Stomach (tissue), 9 donors: ENCODE measurements around the gene RANBP3. TPM values are rescaled to one million over a fixed set of nuclear protein-coding genes. Genes with fewer than 3 reads are reported as not detected.

Source experiments
- DNase-seq, 2 donors: peaks; one replicate each; pipeline versions ENCODE4 v3.0.0 to v3.0.0-alpha.2; 2013 to 2019
- H3K27ac ChIP-seq, 5 donors: fragments of 200-600 bp in 4 of 5; sonication (generic) in 4 of 5; one replicate each; pipeline ENCODE4 v1.5.1; 2013 to 2019; ENCODE audit warnings: mild to moderate bottlenecking in 1 of 5, moderate library complexity in 1 of 5
- H3K27me3 ChIP-seq, 3 donors: fragments of 200-600 bp; sonication (generic); one replicate each; pipeline ENCODE4 v1.5.1; 2017 to 2019; ENCODE audit warnings: mixed run types in 1 of 3
- H3K36me3 ChIP-seq, 4 donors: fragments of 200-600 bp; sonication (generic); 1 replicate in 3 of 4; 2 replicates in 1 of 4; pipeline ENCODE4 v1.5.1; 2016 to 2019
- H3K4me1 ChIP-seq, 4 donors: fragments of 200-600 bp; sonication (generic); one replicate each; pipeline ENCODE4 v1.5.1; 2016 to 2019
- H3K4me3 ChIP-seq, 4 donors: fragments of 200-600 bp; sonication (generic) in 3 of 4; one replicate each; pipeline ENCODE4 v1.5.1; 2016 to 2019; ENCODE audit warnings: mild to moderate bottlenecking in 1 of 4
- H3K9me3 ChIP-seq, 4 donors: fragments of 200-600 bp; sonication (generic); one replicate each; pipeline ENCODE4 v1.5.1; 2016 to 2019
- EP300 ChIP-seq: sonication (generic); formaldehyde crosslinking; IDR thresholded peaks from one replicate; pipeline ENCODE4 v1.6.1; 2017; ENCODE audit warnings: antibody characterized with exemption
- POLR2A ChIP-seq, 4 donors: fragments of 450-650 bp; IDR thresholded peaks; one replicate each; pipeline ENCODE4 v1.6.1; 2016; ENCODE audit warnings: antibody characterized with exemption in 4 of 4, control low read depth in 2 of 4, mild to moderate bottlenecking in 1 of 4, moderate library complexity in 1 of 4
- POLR2AphosphoS5 ChIP-seq, 3 donors: sonication (generic); formaldehyde crosslinking; IDR thresholded peaks; one replicate each; pipeline ENCODE4 v1.6.1; 2016; ENCODE audit warnings: antibody characterized with exemption in 3 of 3
- WGBS, 5 donors: extraction: QIAGEN DNeasy Blood & Tissue Kit in 3 of 5; methylation state at CpG; one replicate each; pipeline versions ENCODE4 v1.1.5 to v1.1.7; 2013 to 2018; 5-methylcytosine and 5-hydroxymethylcytosine counted together
- intact Hi-C: fragments of 100-400 bp; cut with DNase I; formaldehyde crosslinking; loops from one replicate; pipeline ENCODE4 v1.15.1; 2023; ENCODE audit warnings: low total_unique reads
- polyA plus RNA-seq, 3 donors: library from polyadenylated mRNA; stranded (reverse); fragments of 200-250 nt; gene quantifications; one replicate each; pipeline ENCODE4 v1.2.3, GENCODE V29; 2013
- total RNA-seq, 5 donors: library from RNA; depleted of rRNA; stranded (reverse); fragments of >200 nt; gene quantifications; one replicate each; pipeline versions ENCODE4 v1.1.0 to v1.2.3, GENCODE V29; 2014 to 2016
- TF ChIP-seq, protein P1 (sequence below), 7 experiments: fragments of 450-650 bp in 4 of 7; fragments of 200-600 bp in 3 of 7; sonication (generic) in 3 of 7; IDR thresholded peaks; one replicate each; pipeline ENCODE4 v1.5.1; 2016 to 2019; ENCODE audit warnings: antibody characterized with exemption in 7 of 7, control low read depth in 2 of 7, mild to moderate bottlenecking in 1 of 7
- donor health status: healthy with polysubstance abuse.
- donor health status: Bipolar disorder and iron deficiency.
- donor health status: healthy.

The RANBP3 gene
- total and polyA plus RNA-seq, 8 donors: 27.7 to 235 (median 39.2) TPM

DNA sequence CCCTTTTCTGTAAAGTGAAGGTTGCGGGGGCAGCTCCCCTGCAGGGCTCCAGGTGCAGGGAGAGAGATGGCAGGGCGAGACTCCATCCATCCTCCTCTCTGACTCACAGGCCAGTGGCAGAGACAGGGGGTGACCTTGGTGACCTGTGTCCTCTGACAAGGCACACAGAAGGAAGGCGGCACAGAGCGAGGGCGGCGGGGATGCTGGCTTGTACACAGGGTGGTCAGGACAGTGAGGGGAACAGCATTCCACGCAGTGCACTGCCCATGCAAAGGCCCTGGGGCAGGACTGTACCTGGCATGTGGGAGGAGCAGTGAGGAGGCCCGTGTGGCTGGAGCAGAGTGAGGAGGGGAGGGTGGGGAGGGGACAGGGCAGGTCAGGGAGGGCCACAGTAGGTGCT is 82.0 kb downstream of the RANBP3 start:
- Histone ChIP-seq H3K4me3 (no peak overlapping the region), H3K27me3 (peaks cover 0 to 16% (median 14%) of the 10 kb centered on the region in 3 donors), H3K36me3 (peaks cover 22 to 48% (median 40%) of the 10 kb centered on the region in 4 donors), H3K27ac (peak overlapping the region in 2 of 5 donors; percentile 25 to 77), H3K9me3 (no peaks in the 10 kb centered on the region), H3K4me1 (peaks cover 16 to 64% (median 35%) of the 10 kb centered on the region in 4 donors)
- no peak for TF ChIP-seq POLR2A (IDR thresholded peaks at IDR 0.05)
- TF ChIP-seq, protein P1, sequence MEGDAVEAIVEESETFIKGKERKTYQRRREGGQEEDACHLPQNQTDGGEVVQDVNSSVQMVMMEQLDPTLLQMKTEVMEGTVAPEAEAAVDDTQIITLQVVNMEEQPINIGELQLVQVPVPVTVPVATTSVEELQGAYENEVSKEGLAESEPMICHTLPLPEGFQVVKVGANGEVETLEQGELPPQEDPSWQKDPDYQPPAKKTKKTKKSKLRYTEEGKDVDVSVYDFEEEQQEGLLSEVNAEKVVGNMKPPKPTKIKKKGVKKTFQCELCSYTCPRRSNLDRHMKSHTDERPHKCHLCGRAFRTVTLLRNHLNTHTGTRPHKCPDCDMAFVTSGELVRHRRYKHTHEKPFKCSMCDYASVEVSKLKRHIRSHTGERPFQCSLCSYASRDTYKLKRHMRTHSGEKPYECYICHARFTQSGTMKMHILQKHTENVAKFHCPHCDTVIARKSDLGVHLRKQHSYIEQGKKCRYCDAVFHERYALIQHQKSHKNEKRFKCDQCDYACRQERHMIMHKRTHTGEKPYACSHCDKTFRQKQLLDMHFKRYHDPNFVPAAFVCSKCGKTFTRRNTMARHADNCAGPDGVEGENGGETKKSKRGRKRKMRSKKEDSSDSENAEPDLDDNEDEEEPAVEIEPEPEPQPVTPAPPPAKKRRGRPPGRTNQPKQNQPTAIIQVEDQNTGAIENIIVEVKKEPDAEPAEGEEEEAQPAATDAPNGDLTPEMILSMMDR (IDR thresholded peaks at IDR 0.05): no peak
- TF ChIP-seq EP300: no peak
- TF ChIP-seq POLR2AphosphoS5 (IDR thresholded peaks at IDR 0.05): no peak
- DNase-seq: peak in 1 of 2 donors; percentile 7
- 84 to 93% (median 89%) methylated on average over 8 of the region's 8 CpGs for WGBS, 5 donors
- intact Hi-C loops: loop anchor here (10.0 kb wide), 1 partner anchor 91 kb away; the partner anchor contains the start of gene NRTN

DNA sequence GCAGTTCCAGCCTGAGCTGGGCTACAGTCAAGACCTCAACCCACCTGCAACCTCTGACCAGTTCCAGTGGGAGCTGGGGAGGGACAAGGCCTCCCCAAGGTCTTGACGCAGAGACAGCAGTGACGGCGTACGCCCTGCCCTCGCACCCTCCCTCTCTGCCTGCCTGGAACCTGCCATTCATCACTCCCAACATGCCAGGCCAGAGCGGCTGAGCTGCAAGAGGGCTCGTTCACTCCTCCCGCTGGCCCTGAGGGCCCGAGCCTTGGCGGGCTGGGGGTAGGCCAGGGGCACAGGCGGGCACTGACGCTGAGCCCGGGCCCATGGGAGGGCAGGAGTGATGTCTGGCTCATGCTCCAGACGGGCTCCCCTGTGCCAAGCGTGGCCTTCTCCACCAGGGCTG is 82.5 kb downstream of the RANBP3 start:
- peaks cover 22 to 44% (median 36%) of the 10 kb centered on the region in 4 donors for H3K36me3 ChIP-seq
- peak in 1 of 2 donors; percentile 7 for DNase-seq
- H3K9me3 ChIP-seq: no peaks in the 10 kb centered on the region
- peaks cover 0 to 21% (median 14%) of the 10 kb centered on the region in 3 donors for H3K27me3 ChIP-seq
- H3K4me1 ChIP-seq: peaks cover 16 to 62% (median 32%) of the 10 kb centered on the region in 4 donors
- no peak overlapping the region for H3K4me3 ChIP-seq
- TF ChIP-seq, protein P1 (IDR thresholded peaks at IDR 0.05): no peak
- TF ChIP-seq POLR2AphosphoS5 (IDR thresholded peaks at IDR 0.05) (no peak), POLR2A (IDR thresholded peaks at IDR 0.05) (no peak), EP300 (peak; percentile 32)
- intact Hi-C loops: loop anchor here (10.0 kb wide), 1 partner anchor 91 kb away; the partner anchor contains the start of gene NRTN
- peak overlapping the region in 2 of 5 donors; percentile 52 to 77 for H3K27ac ChIP-seq
- whole genome bisulfite sequencing, 5 donors: 79 to 83% (median 82%) methylated on average over 10 to 15 of the region's 15 CpGs

DNA sequence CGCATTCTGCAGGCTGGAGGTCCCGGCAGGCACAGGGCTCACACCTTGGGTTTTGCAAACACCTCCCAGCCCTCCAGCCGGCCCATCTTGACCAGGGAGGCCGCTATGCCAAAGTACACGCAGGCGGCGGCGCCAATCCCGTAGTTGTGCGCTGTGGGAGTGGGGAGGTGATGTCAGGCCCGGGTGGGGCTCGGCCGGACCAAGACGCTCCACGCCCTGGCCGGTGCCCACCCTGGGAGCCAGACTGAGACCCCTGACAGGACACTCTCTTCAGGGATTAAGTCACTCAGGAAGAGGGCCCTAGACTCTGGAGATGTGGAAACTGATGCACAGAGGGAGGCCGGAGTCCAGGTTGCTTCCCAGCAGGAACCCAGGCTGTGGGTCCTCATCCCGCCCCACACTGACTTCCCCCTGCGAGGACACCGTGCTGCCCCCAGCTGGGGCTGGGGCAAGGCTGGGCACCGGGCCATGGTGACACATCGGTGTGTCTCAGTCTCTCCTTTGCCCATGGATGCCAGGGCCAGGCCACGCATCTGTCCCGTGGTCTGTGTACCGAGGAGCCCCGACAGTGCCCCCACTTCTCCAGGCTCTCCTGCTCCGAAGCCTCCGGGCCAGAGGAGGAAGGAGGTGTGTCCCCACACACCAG is 83.1 kb downstream of the RANBP3 start:
- WGBS, 5 donors: 52 to 72% (median 66%) methylated on average over 10 to 28 of the region's 28 CpGs
- intact Hi-C loops: loop anchor here (10.0 kb wide), 1 partner anchor 90 kb away; the partner anchor contains the start of gene NRTN
- peaks cover 0 to 27% (median 14%) of the 10 kb centered on the region in 3 donors for H3K27me3 ChIP-seq
- H3K4me3 ChIP-seq: no peak overlapping the region
- peaks cover 16 to 64% (median 32%) of the 10 kb centered on the region in 4 donors for H3K4me1 ChIP-seq
- no peaks in the 10 kb centered on the region for H3K9me3 ChIP-seq
- H3K36me3 ChIP-seq: peaks cover 22 to 38% (median 31%) of the 10 kb centered on the region in 4 donors
- peak overlapping the region in 2 of 5 donors; percentile 52 to 77 for H3K27ac ChIP-seq
- no peak for DNase-seq
- no peak for TF ChIP-seq POLR2AphosphoS5 (IDR thresholded peaks at IDR 0.05)
- TF ChIP-seq, protein P1 (IDR thresholded peaks at IDR 0.05): no peak
- TF ChIP-seq EP300: no peak
- no peak for TF ChIP-seq POLR2A (IDR thresholded peaks at IDR 0.05)

DNA sequence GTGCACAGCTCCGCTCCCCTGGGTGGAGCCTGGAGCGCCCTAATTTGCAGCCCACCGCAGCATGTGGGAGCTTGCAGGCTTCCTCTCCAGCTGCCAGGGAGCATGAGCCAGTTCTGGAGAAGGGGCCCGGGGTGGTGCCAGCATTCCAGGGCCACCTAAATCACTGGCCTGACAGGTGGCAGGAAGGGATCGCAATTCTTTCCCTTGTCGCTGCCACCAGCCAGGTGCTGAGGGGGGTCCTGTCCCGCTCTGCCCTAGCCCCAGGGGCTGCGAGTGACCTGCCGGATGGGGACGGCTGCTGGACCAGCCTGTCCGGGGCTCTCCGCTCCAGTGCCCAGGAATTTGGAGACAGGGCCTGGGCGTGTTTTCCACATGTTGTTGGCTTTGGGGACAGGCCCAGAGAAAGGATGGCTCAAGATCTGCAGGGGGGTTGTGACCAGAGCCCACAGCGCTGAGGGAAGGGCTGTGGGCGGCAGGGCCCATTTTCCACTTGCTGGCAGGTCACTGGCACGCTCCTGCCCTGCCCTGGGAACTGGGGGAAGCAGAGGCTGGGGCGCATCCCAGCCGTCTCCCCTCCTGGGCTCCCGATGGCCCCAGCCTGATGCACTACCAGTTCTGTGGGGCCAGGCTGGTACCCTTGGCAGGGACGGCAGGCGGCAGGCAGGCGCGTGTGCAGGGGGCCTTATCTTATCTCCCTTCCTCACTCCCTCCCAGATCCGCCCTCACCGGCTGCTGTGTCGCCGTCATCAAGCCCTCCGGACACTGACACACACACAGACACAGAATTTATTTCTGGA is 83.8 kb downstream of the RANBP3 start:
- H3K27me3 ChIP-seq: peaks cover 0 to 29% (median 14%) of the 10 kb centered on the region in 3 donors
- peak overlapping the region in 2 of 5 donors; percentile 52 to 77 for H3K27ac ChIP-seq
- H3K36me3 ChIP-seq: peaks cover 22 to 35% (median 30%) of the 10 kb centered on the region in 4 donors
- no peak overlapping the region for H3K4me3 ChIP-seq
- intact Hi-C loops: loop anchor here (10.0 kb wide), 1 partner anchor 89 kb away; the partner anchor contains the start of gene NRTN
- no peaks in the 10 kb centered on the region for H3K9me3 ChIP-seq
- 20 to 73% (median 62%) methylated on average over 1 to 28 of the region's 28 CpGs for WGBS, 5 donors
- TF ChIP-seq EP300 (no peak), POLR2AphosphoS5 (IDR thresholded peaks at IDR 0.05) (no peak)
- peaks cover 16 to 67% (median 32%) of the 10 kb centered on the region in 4 donors for H3K4me1 ChIP-seq
- peak in 1 of 2 donors; percentile 48 for DNase-seq
